CD14-positive monocyte (primary cell): ENCODE data around the gene CDKN2AIP. TPM values are rescaled to one million over a fixed set of nuclear protein-coding genes. Genes with fewer than 3 reads are reported as not detected.
A peak's percentile ranks its signal among the peaks of the same experiment; 100 is the strongest.

Experiments used
- DNase-seq, 3 donors: peaks; one replicate each; pipeline ENCODE4 v3.0.0-alpha.2; 2011 to 2022
- H2AFZ ChIP-seq: 2 replicates; pipeline ENCODE4 v1.6.0; 2012; ENCODE audit warnings: mild to moderate bottlenecking, low read depth, low read length, inconsistent platforms; ENCODE audit not compliant: insufficient read depth, poor library complexity, severe bottlenecking
- H3K27ac ChIP-seq, 2 donors: 1 replicate in 1 of 2; 2 replicates in 1 of 2; pipeline ENCODE4 v1.5.1; 2012 to 2013; ENCODE audit warnings: low read length in 2 of 2, control low read depth in 1 of 2, inconsistent platforms in 1 of 2, low read depth in 1 of 2, mild to moderate bottlenecking in 1 of 2
- H3K27me3 ChIP-seq, 2 donors: one replicate each; pipeline versions ENCODE4 v1.6.0 to v1.6.1; 2011 to 2013; ENCODE audit warnings: low read length in 2 of 2; ENCODE audit not compliant: control insufficient read depth in 2 of 2, insufficient read depth in 2 of 2
- H3K36me3 ChIP-seq, 2 donors: replicated peaks in 1 of 2; 1 replicate in 1 of 2; 2 replicates in 1 of 2; pipeline versions ENCODE4 v1.5.1 to v1.6.1; 2012 to 2013; ENCODE audit warnings: low read length in 2 of 2, control low read depth in 1 of 2, inconsistent platforms in 1 of 2, mild to moderate bottlenecking in 1 of 2; ENCODE audit not compliant: insufficient read depth in 2 of 2, control insufficient read depth in 1 of 2
- H3K4me1 ChIP-seq, 2 donors: 1 replicate in 1 of 2; 2 replicates in 1 of 2; pipeline versions ENCODE4 v1.5.1 to v1.6.1; 2012 to 2013; ENCODE audit warnings: low read length in 2 of 2, control low read depth in 1 of 2, inconsistent platforms in 1 of 2, mild to moderate bottlenecking in 1 of 2, moderate library complexity in 1 of 2; ENCODE audit not compliant: insufficient read depth in 2 of 2, control insufficient read depth in 1 of 2
- H3K4me2 ChIP-seq: replicated peaks from 2 replicates; pipeline ENCODE3; 2012; ENCODE audit warnings: low read length, moderate library complexity, mild to moderate bottlenecking; ENCODE audit not compliant: poor library complexity, severe bottlenecking; ENCODE audit errors: extremely low read depth
- H3K4me3 ChIP-seq, 3 experiments: fragments of 200-600 bp in 1 of 3; sonication (generic) in 1 of 3; replicated peaks in 1 of 3; 1 replicate in 2 of 3; 2 replicates in 1 of 3; pipeline ENCODE4 v1.5.1; 2011 to 2013; ENCODE audit warnings: low read length in 3 of 3, mild to moderate bottlenecking in 3 of 3, control low read depth in 2 of 3, low read depth in 2 of 3, inconsistent platforms in 1 of 3, moderate library complexity in 1 of 3
- H3K79me2 ChIP-seq: 2 replicates; pipeline ENCODE4 v1.6.0; 2012; ENCODE audit warnings: mild to moderate bottlenecking, control low read depth, inconsistent platforms, low read length, moderate library complexity; ENCODE audit not compliant: insufficient read depth
- H3K9ac ChIP-seq: 2 replicates; pipeline ENCODE4 v1.6.0; 2017; ENCODE audit warnings: low read length, mild to moderate bottlenecking; ENCODE audit not compliant: insufficient read depth, poor library complexity, severe bottlenecking
- H3K9me3 ChIP-seq, 2 donors: replicated peaks in 1 of 2; 1 replicate in 1 of 2; 2 replicates in 1 of 2; pipeline versions ENCODE4 v1.5.1 to v1.6.1; 2012 to 2013; ENCODE audit warnings: low read length in 2 of 2, control low read depth in 1 of 2; ENCODE audit not compliant: control insufficient read depth in 1 of 2, insufficient read depth in 1 of 2
- H4K20me1 ChIP-seq: 2 replicates; pipeline ENCODE4 v1.6.0; 2012; ENCODE audit warnings: mild to moderate bottlenecking, low read length, control low read depth, moderate library complexity; ENCODE audit not compliant: insufficient read depth
- H3K27ac Mint-ChIP-seq, 7 donors: one replicate each; pipeline ENCODE4 v1.8.0; 2020; ENCODE audit warnings: mild to moderate bottlenecking in 7 of 7, mixed read lengths in 7 of 7, moderate library complexity in 6 of 7, inconsistent platforms in 2 of 7
- H3K27me3 Mint-ChIP-seq, 3 donors: one replicate each; pipeline ENCODE4 v1.8.0; 2021 to 2022; ENCODE audit warnings: low read depth in 3 of 3, mild to moderate bottlenecking in 3 of 3, mixed read lengths in 3 of 3, moderate library complexity in 3 of 3, inconsistent platforms in 1 of 3
- H3K36me3 Mint-ChIP-seq, 2 donors: one replicate each; pipeline ENCODE4 v1.8.0; 2020; ENCODE audit warnings: mixed read lengths in 2 of 2, inconsistent platforms in 1 of 2, mild to moderate bottlenecking in 1 of 2
- H3K4me1 Mint-ChIP-seq: one replicate; pipeline ENCODE4 v1.8.0; 2020; ENCODE audit warnings: mild to moderate bottlenecking, mixed read lengths
- H3K4me3 Mint-ChIP-seq, 2 donors: one replicate each; pipeline ENCODE4 v1.8.0; 2020; ENCODE audit warnings: mild to moderate bottlenecking in 2 of 2, mixed read lengths in 2 of 2, moderate library complexity in 1 of 2
- H3K9me3 Mint-ChIP-seq, 7 donors: one replicate each; pipeline ENCODE4 v1.8.0; 2020 to 2022; ENCODE audit warnings: mixed read lengths in 7 of 7, mild to moderate bottlenecking in 6 of 7, moderate library complexity in 6 of 7, inconsistent platforms in 2 of 7
- WGBS: methylation state at CpG from one replicate; pipeline ENCODE4 v1.1.5; 2013; ENCODE audit warnings: missing lambda C conversion rate; ENCODE audit not compliant: insufficient coverage; 5-methylcytosine and 5-hydroxymethylcytosine counted together
- intact Hi-C, 2 donors: fragments of 100-400 bp; cut with micrococcal nuclease; formaldehyde crosslinking; loops; one replicate each; pipeline versions ENCODE4 v1.15.0 to v1.15.1; 2023
- polyA plus RNA-seq, 3 donors: library from polyadenylated mRNA; depleted of rRNA in 1 of 3; unstranded in 2 of 3; stranded (reverse) in 1 of 3; fragments of 300-500 nt in 2 of 3; fragments of >200 nt in 1 of 3; fragmentation: Illumina TruSeq in 2 of 3; gene quantifications; 1 replicate in 2 of 3; 2 replicates in 1 of 3; pipeline ENCODE4 v1.2.3, GENCODE V29; 2012 to 2021
- TF ChIP-seq, protein P1 (sequence below): fragments of 200-600 bp; IDR thresholded peaks from one replicate; pipeline ENCODE4 v1.8.0; 2022; ENCODE audit warnings: antibody characterized with exemption, mild to moderate bottlenecking

The CDKN2AIP gene
- polyA plus RNA-seq, 3 donors: 3.1 to 4.4 (median 3.7) TPM

- Mint-ChIP-seq H3K36me3 (no peaks in the 10 kb centered on the region), H3K4me3 (no peak overlapping the region), H3K4me1 (peaks cover 8% of the 10 kb centered on the region), H3K27me3 (peaks cover 5 to 7% (median 5%) of the 10 kb centered on the region in 3 donors), H3K9me3 (peaks cover 0 to 2% (median 0%) of the 10 kb centered on the region in 7 donors), H3K27ac (peak overlapping the region in 1 of 7 donors; percentile 50)
- Histone ChIP-seq H3K36me3 (no peaks in the 10 kb centered on the region), H3K27ac (no peak overlapping the region), H4K20me1 (no peaks in the 10 kb centered on the region), H3K4me3 (no peak overlapping the region), H3K4me2 (no peak overlapping the region), H3K4me1 (peaks cover 0 to 8% of the 10 kb centered on the region in 2 donors), H3K27me3 (no peaks in the 10 kb centered on the region), H3K9me3 (no peaks in the 10 kb centered on the region), H2AFZ (no peak overlapping the region), H3K79me2 (no peaks in the 10 kb centered on the region), H3K9ac (no peak overlapping the region)
- TF ChIP-seq, protein P1, sequence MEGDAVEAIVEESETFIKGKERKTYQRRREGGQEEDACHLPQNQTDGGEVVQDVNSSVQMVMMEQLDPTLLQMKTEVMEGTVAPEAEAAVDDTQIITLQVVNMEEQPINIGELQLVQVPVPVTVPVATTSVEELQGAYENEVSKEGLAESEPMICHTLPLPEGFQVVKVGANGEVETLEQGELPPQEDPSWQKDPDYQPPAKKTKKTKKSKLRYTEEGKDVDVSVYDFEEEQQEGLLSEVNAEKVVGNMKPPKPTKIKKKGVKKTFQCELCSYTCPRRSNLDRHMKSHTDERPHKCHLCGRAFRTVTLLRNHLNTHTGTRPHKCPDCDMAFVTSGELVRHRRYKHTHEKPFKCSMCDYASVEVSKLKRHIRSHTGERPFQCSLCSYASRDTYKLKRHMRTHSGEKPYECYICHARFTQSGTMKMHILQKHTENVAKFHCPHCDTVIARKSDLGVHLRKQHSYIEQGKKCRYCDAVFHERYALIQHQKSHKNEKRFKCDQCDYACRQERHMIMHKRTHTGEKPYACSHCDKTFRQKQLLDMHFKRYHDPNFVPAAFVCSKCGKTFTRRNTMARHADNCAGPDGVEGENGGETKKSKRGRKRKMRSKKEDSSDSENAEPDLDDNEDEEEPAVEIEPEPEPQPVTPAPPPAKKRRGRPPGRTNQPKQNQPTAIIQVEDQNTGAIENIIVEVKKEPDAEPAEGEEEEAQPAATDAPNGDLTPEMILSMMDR: no peak
- WGBS: 27% methylated on average over 7 of the region's 8 CpGs
- intact Hi-C loops: loop anchor here in 1 of 2 donors (10.0 kb wide), 1 partner anchor 334 kb away; no protein-coding TSS in a partner anchor
- no peak for DNase-seq
These were observed 35.6 kb upstream of the CDKN2AIP start for GRCh38 chr4:183408796-183409195.

- Mint-ChIP-seq H3K9me3 (peaks cover 0 to 2% (median 0%) of the 10 kb centered on the region in 7 donors), H3K4me1 (peaks cover 7% of the 10 kb centered on the region), H3K4me3 (no peak overlapping the region), H3K27ac (peak overlapping the region in 2 of 7 donors; percentile 42 to 79), H3K36me3 (no peaks in the 10 kb centered on the region), H3K27me3 (peaks cover 4 to 6% (median 5%) of the 10 kb centered on the region in 3 donors)
- no peaks in the 10 kb centered on the region for H3K79me2 ChIP-seq
- H3K4me2 ChIP-seq: no peak overlapping the region
- TF ChIP-seq, protein P1: no peak
- DNase-seq: no peak
- no peaks in the 10 kb centered on the region for H3K27me3 ChIP-seq
- H3K9me3 ChIP-seq: no peaks in the 10 kb centered on the region
- H2AFZ ChIP-seq: no peak overlapping the region
- no peak overlapping the region for H3K27ac ChIP-seq
- no peaks in the 10 kb centered on the region for H4K20me1 ChIP-seq
- no peaks in the 10 kb centered on the region for H3K36me3 ChIP-seq
- no peak overlapping the region for H3K4me3 ChIP-seq
- WGBS: 40% methylated on average over 1 of the region's 4 CpGs
- H3K4me1 ChIP-seq: peaks cover 0 to 8% of the 10 kb centered on the region in 2 donors
- intact Hi-C loops: loop anchor here in 1 of 2 donors (10.0 kb wide), 1 partner anchor 335 kb away; no protein-coding TSS in a partner anchor
- H3K9ac ChIP-seq: no peak overlapping the region
These were observed 35.0 kb upstream of the CDKN2AIP start for GRCh38 chr4:183409483-183409882.
